Daoy (cell line): ENCODE data around the gene TMEM161A. TPM values are rescaled to one million over a fixed set of nuclear protein-coding genes. Genes with fewer than 3 reads are reported as not detected.
"Not testable (repeated sequence)": the region's sequence is repeated elsewhere in the genome, so short reads cannot be mapped to it uniquely, and the experiment has no call there.

Source experiments
- DNase-seq: peaks from one replicate; pipeline ENCODE4 v3.0.0-alpha.2; 2015; ENCODE audit warnings: low read depth
- total RNA-seq: library from RNA; depleted of rRNA; stranded (reverse); fragments of >200 nt; shearing (Covaris generic); gene quantifications from 2 replicates; pipeline ENCODE4 v1.2.3, GENCODE V29; 2014

The TMEM161A gene
- total RNA-seq, 1 experiment from 2014 or later, result 26.7 TPM

DNA sequence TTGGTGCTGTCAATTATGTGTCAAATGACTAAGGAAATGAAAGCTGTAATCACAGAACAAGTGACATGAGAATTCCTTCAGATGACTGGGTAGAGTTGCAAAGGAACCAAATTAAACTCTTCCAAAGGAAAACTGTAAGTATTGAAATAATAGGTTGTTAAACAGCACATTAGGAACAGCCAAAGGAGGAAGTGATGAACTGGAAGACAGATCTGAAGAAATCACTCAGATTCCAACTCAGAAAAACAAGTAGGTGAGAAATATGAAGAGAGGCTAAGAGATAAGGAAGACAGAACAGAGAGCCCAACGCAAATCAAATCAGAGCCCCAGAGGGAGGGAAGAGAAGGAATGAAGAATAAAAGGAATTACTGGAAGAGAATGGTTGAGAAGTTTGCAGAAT lies 15.4 kb downstream of the TMEM161A start:
- no peak for DNase-seq

DNA sequence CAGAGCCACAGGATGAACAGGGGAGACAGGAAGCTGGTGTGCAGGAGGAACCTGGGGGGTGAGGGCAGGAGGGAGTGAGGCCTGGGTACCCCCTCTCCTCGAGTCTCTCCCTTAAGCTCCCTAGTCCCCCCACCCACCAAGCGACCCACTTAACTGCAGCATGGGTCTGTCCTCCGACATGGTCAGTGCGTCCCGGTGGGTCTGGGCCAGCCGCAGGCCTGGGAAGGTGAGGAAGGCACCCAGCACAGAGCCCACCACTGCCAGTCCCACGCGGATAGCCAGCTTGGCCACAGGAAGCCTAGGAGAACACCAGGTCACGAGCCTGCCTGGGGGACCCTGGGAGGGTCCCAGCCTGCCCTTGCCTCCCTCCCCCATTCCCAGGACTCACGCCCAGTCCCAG lies 16.9 kb downstream of the TMEM161A start:
- no peak for DNase-seq

DNA sequence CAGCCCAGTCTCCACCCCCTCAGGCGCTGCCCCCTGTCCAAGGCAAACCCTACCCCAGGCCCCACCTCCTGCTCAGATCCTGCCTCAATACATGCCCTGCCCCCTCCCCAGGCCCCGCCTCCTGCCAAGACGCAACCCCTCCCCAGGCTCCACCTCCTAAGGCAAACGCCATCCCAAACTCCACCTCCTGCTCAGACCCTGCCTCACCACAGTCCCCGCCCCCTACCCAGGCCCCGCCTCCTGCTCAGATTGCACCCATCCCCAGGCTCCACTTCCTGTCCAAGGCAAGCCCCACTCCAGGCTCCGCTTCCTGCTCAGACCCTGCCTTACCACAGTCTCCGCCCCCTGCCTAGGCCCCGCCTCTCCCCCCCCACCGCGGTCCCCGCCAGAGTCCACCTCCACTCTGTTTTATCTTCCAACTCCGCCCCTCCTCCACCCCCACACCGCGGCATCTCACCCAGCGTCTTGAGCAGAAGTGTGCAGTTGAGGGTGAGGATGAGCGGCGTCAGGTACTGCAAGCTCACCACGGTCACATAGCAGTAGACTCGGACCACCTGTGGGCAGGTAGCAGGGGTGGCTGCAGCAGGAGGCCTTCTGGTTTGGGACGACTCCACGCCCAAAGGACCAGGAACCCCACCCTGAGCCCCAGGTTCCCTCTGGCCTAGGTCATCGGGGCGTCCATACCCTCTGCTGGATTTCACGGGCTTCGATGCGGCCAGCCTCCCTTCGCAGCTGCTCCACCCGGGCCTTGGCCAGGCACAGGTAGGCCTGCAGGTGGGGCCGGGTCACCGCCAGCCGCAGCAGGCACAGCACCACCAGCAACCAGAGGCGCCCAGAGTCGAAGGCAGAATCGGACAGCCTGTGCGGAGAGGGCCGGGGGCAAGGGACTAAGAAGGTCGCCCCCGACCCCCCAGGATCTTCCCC lies 17.7 kb downstream of the TMEM161A start:
- DNase-seq, result peak; percentile 57

DNA sequence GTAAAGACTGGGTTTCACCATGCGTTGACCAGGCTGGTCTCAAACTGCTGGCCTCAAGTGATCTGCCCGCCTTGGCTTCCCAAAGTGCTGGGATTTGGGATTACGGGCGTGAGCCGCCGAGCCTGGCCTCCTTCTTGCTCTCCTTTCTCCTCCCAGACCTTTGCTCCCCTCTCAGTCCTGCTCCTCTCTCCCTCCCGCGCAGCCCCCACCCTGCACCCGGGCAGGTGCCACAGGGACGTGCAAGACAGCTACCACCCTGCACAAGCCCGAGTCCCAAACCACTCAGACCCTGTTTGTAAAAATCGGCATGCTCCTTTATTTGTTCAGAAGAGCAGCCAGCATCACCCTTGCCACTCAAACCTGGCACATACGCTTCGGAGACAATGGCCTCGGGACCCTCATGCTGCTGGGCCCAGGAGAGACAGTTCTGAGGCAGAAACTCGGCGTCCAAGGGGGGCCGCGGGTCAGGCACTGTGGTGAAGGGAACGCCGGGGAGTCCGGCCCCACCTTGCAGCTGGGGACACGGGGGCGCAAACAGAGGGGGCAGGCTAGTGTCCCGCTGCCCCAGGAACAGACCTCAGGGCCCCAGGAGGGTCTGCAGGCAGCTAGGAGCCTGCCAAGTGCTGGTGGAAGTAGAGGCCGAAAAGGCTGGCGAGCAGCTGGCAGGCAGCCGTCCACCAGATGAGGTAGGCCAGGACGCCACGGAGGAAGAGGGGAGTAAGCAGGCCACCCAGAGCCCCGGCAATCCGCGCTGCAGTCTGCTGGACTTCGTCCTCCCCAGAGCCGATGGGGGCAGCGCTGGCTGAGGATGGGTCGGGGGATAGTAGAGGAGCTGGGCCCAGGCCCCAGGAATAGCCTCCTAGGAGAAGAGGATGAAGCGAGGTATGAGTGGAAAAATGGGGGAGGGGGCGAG lies 18.7 kb downstream of the TMEM161A start:
- no peak for DNase-seq

DNA sequence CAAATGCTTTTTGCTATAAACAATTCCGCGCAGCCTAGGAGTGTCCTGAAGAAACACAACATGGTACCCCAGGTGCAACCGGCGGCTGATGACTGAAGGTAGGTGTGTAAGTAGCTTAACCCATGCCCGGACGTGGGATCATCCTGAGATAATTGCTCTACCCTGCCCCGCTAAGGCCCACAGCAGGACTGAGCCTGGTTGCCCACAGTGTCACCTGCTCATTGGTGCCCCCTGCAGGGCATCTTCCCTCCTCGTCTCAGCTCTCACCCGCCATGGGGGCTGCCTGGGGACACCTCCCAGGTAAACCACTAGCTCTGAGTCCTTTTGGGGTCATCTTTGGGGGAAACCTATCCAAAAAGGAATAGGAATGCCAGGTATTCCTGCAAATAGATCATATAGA lies 22.3 kb downstream of the TMEM161A start:
- DNase-seq, result peak; percentile 53

DNA sequence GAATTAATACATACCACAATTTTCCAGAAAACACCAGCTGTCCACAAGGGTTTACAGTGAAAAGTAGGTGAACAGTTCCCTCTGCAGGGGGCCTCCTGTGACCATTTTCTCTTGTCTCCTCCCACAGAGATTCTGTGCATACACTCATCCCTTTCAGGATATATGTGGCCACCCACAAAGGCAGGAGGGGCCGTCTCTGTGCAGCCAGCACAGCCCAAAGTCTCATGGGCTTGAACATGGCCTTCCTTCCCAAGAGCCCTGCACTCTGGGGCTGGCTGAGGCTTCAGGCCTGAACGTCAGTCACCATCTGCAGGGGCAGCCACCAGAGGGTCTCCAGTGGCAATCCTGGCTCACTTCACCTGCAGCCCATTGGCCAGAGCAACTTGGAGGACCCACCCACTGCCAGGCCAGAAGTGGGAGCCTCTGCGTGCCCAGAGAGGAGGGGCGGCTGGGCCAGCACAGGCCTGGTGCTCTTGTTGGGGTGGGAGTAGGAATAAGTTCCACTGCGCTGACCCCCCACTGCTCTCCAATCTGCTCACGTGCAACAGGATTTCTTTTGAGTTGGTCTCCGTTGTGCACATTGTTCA lies 25.1 kb downstream of the TMEM161A start:
- peak; percentile 65 for DNase-seq

DNA sequence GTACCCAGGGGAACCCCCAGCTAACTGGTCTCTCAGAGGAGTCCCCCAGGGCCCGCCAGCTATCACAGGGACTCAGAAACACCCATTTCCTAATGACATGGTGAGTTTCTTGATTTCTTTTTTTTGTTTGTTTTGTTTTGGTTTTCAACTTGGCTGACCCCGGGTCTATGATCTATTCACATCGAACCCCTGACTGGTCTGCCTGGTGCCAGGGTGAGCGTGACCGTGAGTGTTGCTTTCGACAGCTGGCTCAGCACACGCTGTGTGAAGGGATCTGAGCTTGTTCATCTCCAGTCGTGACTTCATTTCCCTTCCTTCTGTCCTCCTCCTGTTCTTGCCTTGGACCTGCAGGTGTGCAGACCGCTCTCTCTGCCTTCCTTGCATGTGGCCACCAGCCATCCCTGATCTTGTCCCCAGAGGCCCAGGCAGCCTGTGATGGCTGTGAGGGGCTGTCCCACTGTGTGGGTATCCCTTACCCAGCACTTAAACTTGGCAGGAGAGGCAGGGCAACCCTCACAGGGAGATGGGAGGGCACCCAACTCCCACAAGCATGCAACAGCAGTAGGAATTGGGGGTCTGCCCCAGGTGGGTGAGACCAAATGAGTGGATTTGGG lies 26.2 kb downstream of the TMEM161A start:
- no peak for DNase-seq

DNA sequence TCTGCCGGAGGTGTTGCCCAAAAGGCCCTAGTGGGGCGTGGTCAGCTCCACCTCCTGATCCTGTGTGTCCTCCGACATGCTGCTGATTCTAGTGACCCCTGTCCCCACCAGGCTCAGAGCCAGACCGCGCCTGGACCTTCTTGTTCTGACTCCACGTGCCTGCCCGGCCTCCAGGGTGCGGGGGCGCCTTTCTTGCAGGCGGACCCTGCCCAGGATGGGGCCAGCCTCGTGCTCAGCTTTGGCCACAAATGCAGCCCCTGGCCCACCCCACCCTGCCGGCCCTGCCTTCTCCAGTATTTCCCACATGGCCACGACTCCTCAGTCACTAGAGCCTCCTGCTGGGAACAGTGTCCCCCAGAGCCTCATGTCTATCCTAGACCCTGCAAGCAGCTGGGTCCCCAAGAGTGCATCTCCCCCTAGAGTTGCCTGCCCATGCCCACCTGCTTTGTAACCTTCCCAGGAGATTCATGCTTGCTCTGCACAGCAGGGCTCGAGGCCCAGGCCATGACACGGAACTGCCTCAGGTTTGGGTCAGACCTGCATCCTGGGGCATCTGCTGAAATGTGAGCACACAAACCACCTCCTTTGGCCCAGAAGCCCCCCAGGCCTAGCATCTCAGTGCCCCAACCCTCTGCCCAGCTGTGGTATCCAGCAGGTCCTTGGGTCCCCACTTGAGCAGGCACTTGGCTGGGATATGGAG lies 27.0 kb downstream of the TMEM161A start:
- DNase-seq, result no peak

DNA sequence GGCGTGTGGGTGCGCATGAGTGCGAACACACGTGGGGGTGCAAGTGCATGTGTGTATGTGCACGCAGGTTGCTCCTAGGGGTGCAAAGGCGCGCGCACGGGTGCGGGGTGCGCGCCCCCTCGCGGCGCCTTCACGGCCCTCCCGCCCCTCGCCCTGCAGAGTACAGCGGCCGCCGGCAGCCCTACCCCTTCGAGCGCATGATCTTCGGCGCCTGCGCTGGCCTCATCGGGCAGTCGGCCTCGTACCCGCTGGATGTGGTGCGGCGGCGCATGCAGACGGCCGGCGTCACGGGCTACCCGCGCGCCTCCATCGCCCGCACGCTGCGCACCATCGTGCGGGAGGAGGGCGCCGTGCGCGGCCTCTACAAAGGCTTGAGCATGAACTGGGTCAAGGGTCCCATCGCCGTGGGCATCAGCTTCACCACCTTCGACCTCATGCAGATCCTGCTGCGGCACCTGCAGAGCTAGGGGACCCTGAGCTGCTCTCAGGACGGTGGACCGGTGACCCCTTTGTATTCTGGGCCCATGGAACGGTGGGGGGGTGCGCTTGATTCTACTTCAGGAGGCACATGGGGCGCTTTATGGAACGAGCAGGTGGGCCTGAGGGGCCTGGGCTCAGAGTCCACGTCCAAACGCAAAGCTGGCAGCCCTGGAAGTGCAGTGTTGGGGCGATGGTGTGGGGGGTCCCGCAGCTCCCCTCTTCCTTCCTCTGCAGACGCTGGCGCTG lies 27.7 kb downstream of the TMEM161A start:
- DNase-seq, result no peak

DNA sequence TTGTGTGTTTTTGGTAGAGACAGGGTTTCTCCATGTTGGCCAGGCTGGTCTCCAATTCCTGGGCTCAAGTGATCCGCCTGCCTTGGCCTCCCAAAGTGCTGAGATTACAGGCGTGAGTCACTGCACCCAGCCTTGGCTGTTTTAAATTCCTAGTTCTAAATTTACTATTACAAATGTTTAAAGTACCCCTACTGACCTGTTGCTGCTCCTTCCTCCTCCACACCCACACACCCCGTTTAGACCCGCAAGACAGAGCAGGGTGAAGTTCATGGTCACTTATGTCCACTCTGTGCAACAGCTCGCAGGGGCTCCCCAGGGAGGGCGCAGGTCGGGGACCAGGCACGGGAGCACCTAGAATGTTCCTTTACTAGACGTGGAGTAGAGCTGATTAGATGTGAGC lies 28.7 kb downstream of the TMEM161A start:
- DNase-seq, result no peak

DNA sequence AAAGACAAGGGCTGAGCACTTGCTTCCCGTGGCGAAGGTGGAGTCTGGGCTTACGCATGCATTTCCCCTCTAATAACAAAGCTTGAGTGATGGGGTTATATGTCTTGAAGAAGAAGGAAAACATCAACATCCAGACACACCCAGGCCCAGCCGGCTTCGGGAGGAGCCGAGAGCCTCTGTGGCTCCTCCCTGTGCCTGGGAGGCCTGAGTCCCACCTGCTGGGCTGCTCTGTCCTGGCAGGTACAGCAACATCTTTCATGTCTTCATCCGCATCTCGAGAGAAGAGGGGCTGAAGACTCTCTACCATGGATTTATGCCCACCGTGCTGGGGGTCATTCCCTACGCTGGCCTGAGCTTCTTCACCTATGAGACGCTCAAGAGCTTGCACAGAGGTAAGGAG lies 30.6 kb downstream of the TMEM161A start:
- DNase-seq, result no peak

DNA sequence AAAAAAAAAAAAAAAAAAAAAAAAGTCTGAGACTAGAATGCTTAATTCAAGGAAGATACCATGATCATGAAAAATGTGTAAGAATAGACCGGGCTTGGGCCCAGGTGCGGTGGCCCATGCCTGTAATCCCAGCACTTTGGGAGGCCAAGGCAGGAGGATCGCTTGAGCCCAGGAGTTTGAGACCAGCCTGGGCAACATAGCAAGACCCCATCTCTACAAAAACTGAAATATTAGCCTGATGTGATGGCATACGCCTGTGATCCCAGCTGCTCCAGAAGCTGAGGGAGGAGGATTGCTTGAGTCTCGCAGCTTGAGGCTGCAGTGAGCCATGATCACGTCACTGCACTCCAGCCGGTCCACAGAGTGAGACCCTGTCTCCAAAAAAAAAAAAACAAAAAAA lies 31.3 kb downstream of the TMEM161A start:
- not testable (repeated sequence) for DNase-seq

DNA sequence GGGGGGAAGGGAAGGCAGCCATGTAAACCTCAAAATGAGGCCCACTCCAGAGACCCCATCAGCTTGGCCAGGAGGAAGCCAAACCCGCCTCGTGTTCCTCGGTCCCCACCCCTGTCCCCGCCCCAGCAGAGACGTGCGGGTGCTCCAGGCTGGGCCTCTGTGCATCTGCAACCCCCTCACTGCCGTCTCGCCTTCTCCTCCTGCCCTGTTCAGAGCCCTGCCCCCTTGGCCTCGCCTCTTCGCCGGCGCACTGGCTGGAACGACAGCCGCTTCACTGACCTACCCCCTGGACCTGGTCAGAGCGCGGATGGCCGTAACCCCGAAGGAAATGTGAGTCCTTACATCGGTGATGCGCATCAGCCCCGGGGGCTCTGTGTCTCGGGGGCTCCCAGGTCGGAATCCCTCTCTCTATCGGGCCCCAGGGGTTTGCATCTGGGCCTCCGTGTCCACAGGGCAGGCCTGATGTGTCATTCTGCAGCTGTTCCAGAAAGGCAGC lies 32.2 kb downstream of the TMEM161A start:
- no peak for DNase-seq

DNA sequence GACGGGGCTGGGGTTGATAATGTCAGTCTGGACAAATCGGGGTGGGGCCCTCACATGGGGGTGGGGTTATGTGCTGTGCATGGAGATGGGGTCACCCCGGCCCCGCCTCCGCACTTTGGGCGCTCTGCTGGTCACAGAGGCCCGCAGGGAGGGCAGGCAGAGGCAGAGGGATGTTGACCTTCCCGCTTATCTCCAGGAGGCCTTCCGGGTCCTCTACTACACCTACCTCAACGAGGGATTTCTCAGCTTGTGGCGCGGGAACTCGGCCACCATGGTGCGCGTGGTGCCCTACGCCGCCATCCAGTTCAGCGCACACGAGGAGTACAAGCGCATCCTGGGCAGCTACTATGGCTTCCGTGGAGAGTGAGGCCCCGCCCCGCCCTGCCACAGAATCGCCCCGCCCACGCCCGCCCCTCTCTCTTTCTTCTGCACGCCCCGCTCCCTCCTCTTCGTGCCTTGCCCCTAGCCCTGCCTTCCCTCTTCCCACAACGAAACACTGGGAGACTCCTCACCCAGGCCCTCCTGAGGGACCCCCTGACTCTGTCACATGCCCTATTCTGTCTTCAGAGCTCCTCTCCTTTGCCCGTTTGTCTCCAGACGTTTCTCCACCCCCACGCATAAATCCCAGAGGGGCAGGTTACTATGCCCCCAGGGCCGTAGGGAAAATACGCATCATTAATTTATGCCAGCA lies 32.8 kb downstream of the TMEM161A start:
- peak; percentile 76 for DNase-seq

DNA sequence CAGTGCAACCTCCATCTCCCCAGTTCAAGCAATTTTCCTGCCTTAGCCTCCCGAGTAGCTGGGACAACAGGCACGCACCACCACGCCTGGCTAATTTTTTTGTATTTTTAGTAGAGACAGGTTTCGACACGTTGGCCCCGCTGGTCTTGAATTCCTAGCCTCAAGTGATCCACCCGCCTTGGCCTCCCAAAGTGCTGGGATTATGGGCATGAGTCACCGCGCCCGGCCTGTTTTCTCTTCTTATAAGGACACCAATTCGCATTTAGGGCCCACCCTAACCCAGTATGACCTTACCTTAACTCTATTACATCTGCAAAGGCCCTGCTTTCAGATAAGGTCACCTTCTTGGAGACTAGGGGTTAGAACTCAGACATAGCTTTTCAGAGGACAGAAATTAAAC lies 35.1 kb downstream of the TMEM161A start:
- DNase-seq, result no peak

DNA sequence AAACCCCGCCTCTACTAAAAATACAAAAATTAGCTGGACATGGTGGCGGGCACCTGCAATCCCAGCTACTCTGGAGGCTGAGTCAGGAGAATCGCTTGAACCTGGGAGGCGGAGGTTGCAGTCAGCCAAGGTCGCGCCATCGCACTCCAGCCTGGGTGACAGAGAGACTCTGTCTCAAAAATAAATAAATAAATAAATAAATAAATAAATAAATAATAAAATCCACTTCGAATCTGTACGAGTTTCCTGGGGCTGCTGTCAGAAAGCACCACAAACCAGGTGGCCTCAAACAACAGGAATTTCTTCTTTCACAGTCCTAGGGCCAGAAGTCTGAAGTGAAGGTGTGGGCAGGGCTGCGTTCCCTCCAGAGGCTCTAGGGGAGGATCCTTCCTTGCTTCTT lies 35.7 kb downstream of the TMEM161A start:
- DNase-seq, result not testable (repeated sequence)

DNA sequence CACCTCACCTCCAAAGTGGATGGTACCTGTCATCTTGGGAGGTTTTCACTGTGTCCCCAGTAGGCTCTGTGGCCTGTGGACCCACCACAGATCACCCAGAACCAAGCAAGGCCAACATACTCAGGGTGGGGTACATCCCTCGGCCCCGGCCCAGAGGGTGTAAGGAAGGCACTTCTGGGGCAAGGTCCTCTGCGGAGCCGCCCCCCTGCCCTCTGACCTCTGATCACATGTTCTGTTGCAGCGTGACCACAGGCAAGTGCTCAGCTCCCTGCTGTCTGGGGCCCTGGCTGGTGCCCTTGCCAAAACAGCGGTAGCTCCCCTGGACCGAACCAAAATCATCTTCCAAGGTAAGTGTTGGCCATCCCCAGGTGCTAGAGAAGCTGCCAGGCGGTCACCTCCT lies 36.7 kb downstream of the TMEM161A start:
- DNase-seq, result no peak

DNA sequence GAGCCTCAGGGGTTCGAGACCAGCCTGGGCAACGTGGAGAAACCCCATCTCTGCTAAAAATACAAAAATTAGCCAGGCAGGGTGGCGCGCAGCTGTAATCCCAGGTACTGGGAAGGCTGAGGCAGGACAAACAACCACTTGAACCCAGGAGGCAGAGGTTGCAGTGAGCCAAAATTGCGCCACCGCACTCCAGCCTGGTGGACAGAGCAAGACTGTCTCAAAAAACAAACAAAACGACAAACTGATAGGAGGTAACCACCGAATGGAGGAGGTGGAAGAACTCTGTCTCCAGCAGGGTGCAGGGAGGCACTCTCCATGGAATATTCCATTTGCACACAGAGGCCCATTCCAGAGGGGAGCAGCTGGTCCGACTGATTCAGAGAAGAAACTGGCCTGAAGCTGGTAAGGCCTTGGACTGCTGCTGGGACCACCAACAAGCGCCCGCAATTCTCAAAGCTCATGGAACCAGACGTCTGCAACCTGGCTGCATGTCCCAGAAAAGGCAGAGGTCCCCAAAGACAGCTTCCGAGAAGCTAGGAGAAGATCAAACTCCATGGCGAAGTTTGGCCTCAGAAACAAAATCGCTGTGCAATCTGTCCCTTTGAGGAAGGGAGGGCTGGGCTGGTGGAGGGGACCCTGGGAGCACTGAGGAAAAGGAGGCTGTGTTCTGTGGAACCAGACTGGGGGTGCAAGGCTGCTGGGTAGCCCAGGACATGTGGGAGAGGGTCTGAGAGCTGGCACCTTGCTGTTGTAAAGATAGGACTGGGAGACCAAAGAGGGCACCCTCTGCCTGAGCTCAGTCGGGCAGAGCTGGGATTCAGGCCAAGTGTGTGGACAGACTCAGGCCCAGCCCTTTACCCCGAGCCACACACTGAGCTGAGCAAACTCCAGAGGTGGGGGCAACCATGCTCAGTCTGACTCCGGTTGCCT lies 39.3 kb downstream of the TMEM161A start:
- no peak for DNase-seq
